ENCODE data around the gene RASSF1. TPM values are rescaled to one million over a fixed set of nuclear protein-coding genes. Genes with fewer than 3 reads are reported as not detected.
A peak's percentile ranks its signal among the peaks of the same experiment; 100 is the strongest.

The RASSF1 gene
- total RNA-seq, 1 experiment from 2014 or later: 14.7 TPM

DNA sequence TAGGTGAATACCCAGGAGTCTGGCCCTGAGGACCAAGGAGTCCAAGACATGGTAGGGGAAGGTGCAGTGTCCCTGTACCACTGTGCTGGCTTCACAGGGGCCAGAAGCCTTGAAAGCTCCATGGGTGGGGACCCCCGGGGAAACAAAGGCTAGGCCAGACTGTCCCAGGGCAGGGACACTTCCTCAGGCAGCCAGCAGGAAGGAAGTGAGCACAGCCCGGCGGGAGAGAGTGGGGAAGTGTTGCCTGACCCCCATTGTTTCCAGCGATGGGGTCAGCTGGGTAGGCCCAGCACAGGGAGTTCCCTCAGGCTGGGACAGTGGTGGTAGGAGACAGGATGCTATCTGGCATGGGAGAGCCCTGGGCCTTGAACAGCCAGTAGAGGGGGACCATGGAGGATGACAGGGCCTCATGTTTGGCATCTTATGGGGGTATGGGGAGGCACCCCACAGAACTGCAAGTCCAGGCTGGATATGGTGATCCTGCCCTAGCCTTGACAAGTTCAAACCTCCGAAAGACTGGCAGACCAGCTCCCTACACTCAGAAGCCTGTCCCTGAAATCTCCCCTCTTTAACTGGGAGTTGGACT is 16.9 kb downstream of the RASSF1 start:
- H3K27ac Mint-ChIP-seq (ENCODE audit: unreplicated experiment): no peak overlapping the region
- no peaks in the 10 kb centered on the region for H3K4me1 Mint-ChIP-seq (ENCODE audit: low read depth, unreplicated experiment)
- H3K9me3 Mint-ChIP-seq (ENCODE audit: low read depth, unreplicated experiment): no peaks in the 10 kb centered on the region
- no peak for DNase-seq
- H3K27me3 Mint-ChIP-seq (ENCODE audit: unreplicated experiment): no peaks in the 10 kb centered on the region
- intact Hi-C loops (cut with micrococcal nuclease; ENCODE audit: unreplicated experiment): loop anchor here (10.0 kb wide), 1 partner anchor 49 kb away; the partner anchor contains the start of gene LSMEM2
- TF ChIP-seq, protein P1, sequence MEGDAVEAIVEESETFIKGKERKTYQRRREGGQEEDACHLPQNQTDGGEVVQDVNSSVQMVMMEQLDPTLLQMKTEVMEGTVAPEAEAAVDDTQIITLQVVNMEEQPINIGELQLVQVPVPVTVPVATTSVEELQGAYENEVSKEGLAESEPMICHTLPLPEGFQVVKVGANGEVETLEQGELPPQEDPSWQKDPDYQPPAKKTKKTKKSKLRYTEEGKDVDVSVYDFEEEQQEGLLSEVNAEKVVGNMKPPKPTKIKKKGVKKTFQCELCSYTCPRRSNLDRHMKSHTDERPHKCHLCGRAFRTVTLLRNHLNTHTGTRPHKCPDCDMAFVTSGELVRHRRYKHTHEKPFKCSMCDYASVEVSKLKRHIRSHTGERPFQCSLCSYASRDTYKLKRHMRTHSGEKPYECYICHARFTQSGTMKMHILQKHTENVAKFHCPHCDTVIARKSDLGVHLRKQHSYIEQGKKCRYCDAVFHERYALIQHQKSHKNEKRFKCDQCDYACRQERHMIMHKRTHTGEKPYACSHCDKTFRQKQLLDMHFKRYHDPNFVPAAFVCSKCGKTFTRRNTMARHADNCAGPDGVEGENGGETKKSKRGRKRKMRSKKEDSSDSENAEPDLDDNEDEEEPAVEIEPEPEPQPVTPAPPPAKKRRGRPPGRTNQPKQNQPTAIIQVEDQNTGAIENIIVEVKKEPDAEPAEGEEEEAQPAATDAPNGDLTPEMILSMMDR (IDR thresholded peaks at IDR 0.05; ENCODE audit: unreplicated experiment): no peak
- CTCF ChIA-PET: interaction anchor here (0.7 to 1.6 kb wide), 4 partner anchors 12 to 64 kb away, joined by 4 to 7 read pairs (median 4); partner anchors contain the start of gene HYAL1
- peaks cover 43% of the 10 kb centered on the region for H3K36me3 Mint-ChIP-seq (ENCODE audit: insufficient read depth, unreplicated experiment)
- no TSS peak for BruUV-seq (replicated peaks)
- H3K4me3 Mint-ChIP-seq (ENCODE audit: low read depth, unreplicated experiment): no peak overlapping the region

DNA sequence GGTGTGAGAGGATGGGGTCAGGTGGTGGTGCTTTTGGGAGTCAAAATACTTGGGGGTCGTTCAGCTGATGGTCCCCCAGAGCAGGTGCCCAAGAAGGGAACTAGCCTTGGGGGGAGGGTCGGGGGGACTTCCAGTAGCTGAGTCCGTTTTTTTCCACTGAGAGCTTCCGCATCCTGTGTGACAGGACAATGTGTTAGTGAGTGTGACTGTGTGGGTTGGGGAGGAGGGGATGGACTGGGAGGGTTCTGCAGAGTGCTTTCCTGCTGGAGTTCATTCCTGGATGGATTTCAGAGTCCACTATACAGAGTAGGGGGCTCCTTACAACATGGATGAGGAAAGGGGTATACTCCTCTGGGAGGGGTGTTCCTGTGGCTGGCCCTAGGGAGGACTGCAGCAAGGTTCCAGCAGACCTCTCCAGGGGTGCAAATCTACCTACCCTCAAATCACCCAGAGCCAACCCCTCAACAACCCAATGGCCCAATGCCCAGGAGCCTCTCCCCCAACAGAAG is 17.5 kb downstream of the RASSF1 start:
- CTCF ChIA-PET: no interaction called here
- intact Hi-C loops (cut with micrococcal nuclease; ENCODE audit: unreplicated experiment): loop anchor here (10.0 kb wide), 1 partner anchor 48 kb away; the partner anchor contains the start of gene LSMEM2
- Mint-ChIP-seq H3K27me3 (ENCODE audit: unreplicated experiment) (no peaks in the 10 kb centered on the region), H3K9me3 (ENCODE audit: low read depth, unreplicated experiment) (no peaks in the 10 kb centered on the region), H3K36me3 (ENCODE audit: insufficient read depth, unreplicated experiment) (peaks cover 43% of the 10 kb centered on the region), H3K4me1 (ENCODE audit: low read depth, unreplicated experiment) (no peaks in the 10 kb centered on the region), H3K27ac (ENCODE audit: unreplicated experiment) (no peak overlapping the region), H3K4me3 (ENCODE audit: low read depth, unreplicated experiment) (no peak overlapping the region)
- no peak for DNase-seq
- TF ChIP-seq, protein P1 (IDR thresholded peaks at IDR 0.05; ENCODE audit: unreplicated experiment): no peak
- BruUV-seq (replicated peaks): no TSS peak

DNA sequence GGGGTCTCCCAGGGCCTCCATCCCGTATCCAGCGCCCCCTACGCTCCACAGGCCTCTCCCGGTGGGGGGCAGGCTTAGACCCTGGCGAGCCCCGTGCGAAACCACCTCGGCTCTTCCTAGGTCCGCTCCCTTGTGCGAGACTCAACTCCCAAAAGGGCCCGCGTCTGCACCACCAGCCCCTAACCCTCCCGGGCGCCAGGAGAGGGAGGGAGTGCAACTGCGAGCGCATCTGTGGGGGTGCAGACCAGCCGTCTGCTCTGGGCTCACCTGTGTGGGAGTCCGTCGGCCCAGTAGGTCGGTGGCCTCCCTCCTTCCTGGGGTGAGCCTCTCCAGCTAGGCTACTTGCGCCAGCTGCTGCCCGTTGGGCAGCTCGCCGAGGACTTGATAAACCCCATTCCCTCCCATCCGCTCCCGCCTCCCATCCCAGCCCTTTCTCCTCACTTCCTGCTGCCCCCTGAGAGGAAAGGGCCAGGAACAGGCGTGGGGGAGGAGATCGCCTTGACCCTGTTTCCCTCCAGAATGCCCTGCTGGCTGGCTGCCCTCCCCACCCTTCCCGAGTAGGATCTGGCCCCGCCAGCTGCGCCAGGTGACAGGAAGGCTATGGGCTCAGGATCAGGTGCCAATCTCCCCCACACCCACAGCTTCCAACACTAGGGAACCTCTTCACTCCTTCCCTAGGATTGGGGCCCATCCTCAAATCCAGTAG is 18.1 kb downstream of the RASSF1 start, which contains the start of gene HYAL2:
Gene HYAL2, minus strand, starts transcription at position 360 of the 706 bp plus-strand sequence. CDS start 2,256 bp downstream, outside the sequence.
- CTCF ChIA-PET: no interaction called here
- BruUV-seq (replicated peaks): no TSS peak

DNA sequence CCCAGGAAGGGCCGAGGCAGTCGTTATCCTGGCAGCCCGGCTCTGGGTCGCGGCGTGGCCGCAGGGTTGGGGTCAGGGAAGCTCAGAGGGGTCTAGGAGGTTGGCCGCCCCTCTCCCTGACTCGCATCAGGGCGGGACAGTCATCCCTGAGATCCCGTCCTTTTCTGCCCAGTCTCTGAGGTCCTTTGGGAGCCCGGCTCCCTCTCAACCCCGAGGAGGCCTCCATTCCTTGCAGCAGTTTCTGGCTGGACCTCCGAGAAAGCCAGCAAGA is 18.6 kb downstream of the RASSF1 start:
- CTCF ChIA-PET: no interaction called here
- no peak for DNase-seq
- no peaks in the 10 kb centered on the region for H3K27me3 Mint-ChIP-seq (ENCODE audit: unreplicated experiment)
- H3K9me3 Mint-ChIP-seq (ENCODE audit: low read depth, unreplicated experiment): no peaks in the 10 kb centered on the region
- H3K4me1 Mint-ChIP-seq (ENCODE audit: low read depth, unreplicated experiment): peaks cover under 1% of the 10 kb centered on the region
- intact Hi-C loops (cut with micrococcal nuclease; ENCODE audit: unreplicated experiment): loop anchor here (10.0 kb wide), 1 partner anchor 47 kb away; the partner anchor contains the start of gene LSMEM2
- TF ChIP-seq, protein P1 (IDR thresholded peaks at IDR 0.05; ENCODE audit: unreplicated experiment): no peak
- peak overlapping the region; percentile 74 for H3K4me3 Mint-ChIP-seq (ENCODE audit: low read depth, unreplicated experiment)
- H3K27ac Mint-ChIP-seq (ENCODE audit: unreplicated experiment): no peak overlapping the region
- peaks cover 37% of the 10 kb centered on the region for H3K36me3 Mint-ChIP-seq (ENCODE audit: insufficient read depth, unreplicated experiment)
- no TSS peak for BruUV-seq (replicated peaks)

More for the DNA sequence above, 18.1 kb downstream of the RASSF1 start, which contains the start of gene HYAL2:
- TF ChIP-seq, protein P1 (IDR thresholded peaks at IDR 0.05; ENCODE audit: unreplicated experiment): no peak
- no peak for DNase-seq
- peak within 1 kb of the TSS; percentile 94 for H3K27ac Mint-ChIP-seq (ENCODE audit: unreplicated experiment)
- H3K36me3 Mint-ChIP-seq (ENCODE audit: insufficient read depth, unreplicated experiment): peaks cover 38% of the 10 kb centered on the region
- H3K27me3 Mint-ChIP-seq (ENCODE audit: unreplicated experiment): no peaks in the 10 kb centered on the region
- H3K4me3 Mint-ChIP-seq (ENCODE audit: low read depth, unreplicated experiment): peak within 1 kb of the TSS; percentile 74
- intact Hi-C loops (cut with micrococcal nuclease; ENCODE audit: unreplicated experiment): loop anchor here (10.0 kb wide), 1 partner anchor 48 kb away; the partner anchor contains the start of gene LSMEM2
- H3K9me3 Mint-ChIP-seq (ENCODE audit: low read depth, unreplicated experiment): no peaks in the 10 kb centered on the region
- no peaks in the 10 kb centered on the region for H3K4me1 Mint-ChIP-seq (ENCODE audit: low read depth, unreplicated experiment)
